ENCODE results near the gene RBP3.

- TF ChIP-seq, protein P1, sequence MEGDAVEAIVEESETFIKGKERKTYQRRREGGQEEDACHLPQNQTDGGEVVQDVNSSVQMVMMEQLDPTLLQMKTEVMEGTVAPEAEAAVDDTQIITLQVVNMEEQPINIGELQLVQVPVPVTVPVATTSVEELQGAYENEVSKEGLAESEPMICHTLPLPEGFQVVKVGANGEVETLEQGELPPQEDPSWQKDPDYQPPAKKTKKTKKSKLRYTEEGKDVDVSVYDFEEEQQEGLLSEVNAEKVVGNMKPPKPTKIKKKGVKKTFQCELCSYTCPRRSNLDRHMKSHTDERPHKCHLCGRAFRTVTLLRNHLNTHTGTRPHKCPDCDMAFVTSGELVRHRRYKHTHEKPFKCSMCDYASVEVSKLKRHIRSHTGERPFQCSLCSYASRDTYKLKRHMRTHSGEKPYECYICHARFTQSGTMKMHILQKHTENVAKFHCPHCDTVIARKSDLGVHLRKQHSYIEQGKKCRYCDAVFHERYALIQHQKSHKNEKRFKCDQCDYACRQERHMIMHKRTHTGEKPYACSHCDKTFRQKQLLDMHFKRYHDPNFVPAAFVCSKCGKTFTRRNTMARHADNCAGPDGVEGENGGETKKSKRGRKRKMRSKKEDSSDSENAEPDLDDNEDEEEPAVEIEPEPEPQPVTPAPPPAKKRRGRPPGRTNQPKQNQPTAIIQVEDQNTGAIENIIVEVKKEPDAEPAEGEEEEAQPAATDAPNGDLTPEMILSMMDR (IDR thresholded peaks at IDR 0.05): no peak
- no peak for TF ChIP-seq POLR2A (IDR thresholded peaks at IDR 0.05)
Observed at GRCh38 chr10:47406548-47406869, 58.3 kb downstream of the RBP3 start.

Data from adrenal gland (tissue), 5 donors.